Peyer's patch (tissue), 4 donors: Measurements from ENCODE around the gene CELSR3. TPM values are rescaled to one million over a fixed set of nuclear protein-coding genes. Genes with fewer than 3 reads are reported as not detected.

Experiments
- DNase-seq, 3 donors: peaks; one replicate each; pipeline ENCODE4 v3.0.0-alpha.2; 2017 to 2019
- H3K27ac ChIP-seq, 4 donors: fragments of 200-600 bp; sonication (generic); one replicate each; pipeline ENCODE4 v1.5.1; 2016 to 2019
- H3K27me3 ChIP-seq, 2 donors: fragments of 200-600 bp; sonication (generic); one replicate each; pipeline ENCODE4 v1.5.1; 2019
- H3K36me3 ChIP-seq, 3 donors: fragments of 200-600 bp; sonication (generic); one replicate each; pipeline ENCODE4 v1.5.1; 2016 to 2019
- H3K4me1 ChIP-seq, 4 donors: fragments of 200-600 bp; sonication (generic); one replicate each; pipeline ENCODE4 v1.5.1; 2016 to 2019
- H3K4me3 ChIP-seq, 4 donors: fragments of 200-600 bp; sonication (generic); 1 replicate in 3 of 4; 2 replicates in 1 of 4; pipeline ENCODE4 v1.5.1; 2016 to 2019; ENCODE audit warnings: mild to moderate bottlenecking in 1 of 4
- H3K9me3 ChIP-seq, 4 donors: fragments of 200-600 bp; sonication (generic); one replicate each; pipeline ENCODE4 v1.5.1; 2016 to 2019; ENCODE audit warnings: mild to moderate bottlenecking in 1 of 4
- CTCF ChIP-seq, 6 experiments: fragments of 450-650 bp in 4 of 6; fragments of 200-600 bp in 2 of 6; sonication (generic) in 1 of 6; IDR thresholded peaks; one replicate each; pipeline ENCODE4 v1.5.1; 2017 to 2019; ENCODE audit warnings: antibody characterized with exemption in 6 of 6, mild to moderate bottlenecking in 3 of 6, moderate library complexity in 1 of 6
- POLR2A ChIP-seq, 2 donors: fragments of 450-650 bp; IDR thresholded peaks; one replicate each; pipeline ENCODE4 v1.5.1; 2017; ENCODE audit warnings: antibody characterized with exemption in 2 of 2, mild to moderate bottlenecking in 2 of 2, moderate library complexity in 2 of 2
- total RNA-seq, 4 donors: library from RNA; depleted of rRNA; stranded (reverse); fragments of >200 nt; gene quantifications; one replicate each; pipeline ENCODE4 v1.1.0, GENCODE V29; 2016

Gene CELSR3
- total RNA-seq, 4 donors from 2014 or later, result 2.3 to 5.0 (median 2.9) TPM

DNA sequence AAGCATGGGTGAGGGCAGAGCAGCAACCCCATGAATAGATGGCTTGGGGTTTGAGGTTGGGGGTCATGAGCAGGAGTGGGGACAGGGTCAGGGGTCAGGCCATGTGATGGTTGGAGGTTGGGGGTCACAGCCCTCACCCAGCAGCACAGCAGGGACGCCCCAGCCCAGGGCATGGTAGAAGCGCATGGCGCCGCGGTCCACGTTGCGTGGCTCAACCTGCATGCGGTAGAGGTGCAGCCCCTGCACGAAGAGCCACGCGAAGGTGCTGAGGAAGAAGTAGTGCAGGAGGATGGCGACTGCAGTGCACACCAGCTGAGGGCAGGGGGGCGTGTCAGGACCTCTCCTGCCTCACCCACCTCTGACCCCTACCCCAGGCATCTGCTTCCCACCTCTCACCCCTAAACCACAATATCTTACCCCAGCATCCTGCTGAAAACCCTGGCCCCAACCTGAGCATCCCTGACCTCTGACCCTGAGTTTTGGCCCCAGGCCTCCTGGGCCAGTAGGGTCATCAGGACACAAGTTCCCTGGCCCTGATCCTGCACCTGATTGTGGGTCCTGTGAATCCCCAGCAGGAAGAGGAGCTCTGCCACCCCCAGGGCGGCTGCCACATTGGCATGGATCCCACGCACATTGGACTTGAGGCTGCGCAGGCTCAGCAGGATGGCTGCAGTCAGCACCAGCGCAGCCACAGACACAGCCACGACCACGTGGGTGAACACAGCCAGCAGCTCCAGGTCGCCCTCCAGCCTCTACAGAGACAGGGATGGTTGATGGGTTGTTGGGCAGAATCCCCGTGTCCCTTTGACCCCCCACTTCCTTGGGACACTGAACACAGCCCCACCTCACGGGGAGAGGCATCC, 17.6 kb downstream of the CELSR3 start:
- TF ChIP-seq POLR2A (IDR thresholded peaks at IDR 0.05) (no peak), CTCF (IDR thresholded peaks at IDR 0.05) (no peak)
- no peak for DNase-seq
- no peaks in the 10 kb centered on the region for H3K27me3 ChIP-seq
- no peaks in the 10 kb centered on the region for H3K9me3 ChIP-seq
- H3K27ac ChIP-seq, result no peak overlapping the region
- H3K36me3 ChIP-seq, result no peaks in the 10 kb centered on the region
- H3K4me3 ChIP-seq, result no peak overlapping the region
- H3K4me1 ChIP-seq, result no peaks in the 10 kb centered on the region

- Histone ChIP-seq H3K36me3 (no peaks in the 10 kb centered on the region), H3K27ac (no peak overlapping the region), H3K9me3 (no peaks in the 10 kb centered on the region), H3K4me1 (no peaks in the 10 kb centered on the region), H3K27me3 (no peaks in the 10 kb centered on the region), H3K4me3 (no peak overlapping the region)
- TF ChIP-seq POLR2A (IDR thresholded peaks at IDR 0.05) (no peak), CTCF (IDR thresholded peaks at IDR 0.05) (no peak)
- no peak for DNase-seq
Measured at GRCh38 chr3:48642605-48643004, 20.1 kb downstream of the CELSR3 start.

GRCh38 chr3:48641396-48641795, 21.3 kb downstream of the CELSR3 start:
- no peak overlapping the region for H3K27ac ChIP-seq
- no peak overlapping the region for H3K4me3 ChIP-seq
- DNase-seq, result no peak
- no peaks in the 10 kb centered on the region for H3K36me3 ChIP-seq
- TF ChIP-seq CTCF (IDR thresholded peaks at IDR 0.05) (no peak), POLR2A (IDR thresholded peaks at IDR 0.05) (no peak)
- H3K9me3 ChIP-seq, result no peaks in the 10 kb centered on the region
- no peaks in the 10 kb centered on the region for H3K27me3 ChIP-seq
- peaks cover 0 to 3% (median 0%) of the 10 kb centered on the region in 4 donors for H3K4me1 ChIP-seq

DNA sequence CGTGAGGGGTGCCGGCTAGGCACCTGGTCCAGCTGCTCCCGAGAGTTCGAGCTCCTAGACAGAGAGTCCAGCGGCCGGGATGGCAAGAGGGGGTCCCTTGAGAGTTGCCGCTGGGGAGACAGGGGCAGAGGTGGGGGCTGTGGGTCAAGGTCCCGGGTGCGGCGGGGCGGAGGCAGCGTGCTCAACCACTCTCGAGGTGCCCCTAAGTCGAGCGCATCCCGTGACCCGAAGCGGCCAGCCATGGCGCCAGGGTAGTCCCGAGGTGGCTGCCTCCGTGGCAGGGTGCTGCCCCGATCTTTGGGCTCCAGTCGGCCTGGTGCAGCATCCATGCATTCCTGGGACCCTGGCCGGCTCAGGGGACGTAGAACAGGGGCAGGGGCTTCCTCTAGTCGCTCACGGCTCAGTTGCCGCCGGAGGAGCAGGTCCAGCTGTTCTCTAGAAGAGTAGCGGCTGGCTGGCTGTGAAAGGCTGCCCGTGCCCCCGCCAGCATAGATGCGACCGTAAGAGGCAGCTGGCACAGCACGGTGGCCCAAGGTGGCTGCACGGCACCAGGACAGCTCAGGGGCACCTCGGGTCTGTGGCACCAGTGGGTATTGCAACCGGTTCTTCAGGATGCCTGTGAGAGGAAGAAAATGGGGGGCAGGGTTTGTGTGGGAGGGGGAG, 22.6 kb downstream of the CELSR3 start:
- H3K4me3 ChIP-seq, result no peak overlapping the region
- peaks cover 0 to 8% (median 2%) of the 10 kb centered on the region in 4 donors for H3K4me1 ChIP-seq
- no peak for TF ChIP-seq POLR2A (IDR thresholded peaks at IDR 0.05)
- no peak for TF ChIP-seq CTCF (IDR thresholded peaks at IDR 0.05)

DNA sequence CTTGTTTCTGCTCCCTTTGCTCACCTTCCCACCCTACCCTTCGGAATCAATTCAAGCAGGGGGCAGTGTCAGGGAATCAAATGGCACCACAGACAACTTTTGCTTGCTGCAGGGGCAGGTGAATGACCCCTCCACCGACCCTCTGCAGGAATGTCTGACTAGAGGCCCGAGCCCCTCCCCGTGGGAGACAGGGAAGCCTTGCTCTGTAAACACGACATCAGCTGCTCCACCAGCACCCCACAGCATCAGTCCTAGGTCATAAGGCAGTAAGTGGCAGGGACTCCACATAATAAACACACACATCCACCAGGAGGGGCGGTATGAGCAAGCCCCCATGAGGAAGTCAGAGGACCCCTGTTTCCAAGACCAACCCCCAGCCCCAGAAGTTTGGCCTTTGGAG, 25.4 kb downstream of the CELSR3 start:
- Histone ChIP-seq H3K4me1 (peaks cover 0 to 22% (median 4%) of the 10 kb centered on the region in 4 donors), H3K27me3 (no peaks in the 10 kb centered on the region), H3K9me3 (no peaks in the 10 kb centered on the region), H3K4me3 (no peak overlapping the region), H3K36me3 (peaks cover 0 to 6% (median 0%) of the 10 kb centered on the region in 3 donors), H3K27ac (peak overlapping the region in 1 of 4 donors; percentile 5)
- DNase-seq, result no peak
- TF ChIP-seq POLR2A (IDR thresholded peaks at IDR 0.05) (no peak), CTCF (IDR thresholded peaks at IDR 0.05) (no peak)

More for the DNA sequence above, 22.6 kb downstream of the CELSR3 start:
- Histone ChIP-seq H3K36me3 (no peaks in the 10 kb centered on the region), H3K27ac (no peak overlapping the region), H3K9me3 (no peaks in the 10 kb centered on the region), H3K27me3 (no peaks in the 10 kb centered on the region)
- no peak for DNase-seq
